HG03159 (cell line): ENCODE results near the gene FSCN2.
"Not testable (repeated sequence)": the region's sequence is repeated elsewhere in the genome, so short reads cannot be mapped to it uniquely, and the experiment has no call there.

Experiments
- ATAC-seq: cut with Tn5 transposase; IDR thresholded peaks from one replicate; pipeline ENCODE4 v1.9.1; 2021; ENCODE audit warnings: mild to moderate bottlenecking, moderate library complexity; ENCODE audit not compliant: unreplicated experiment

FSCN2 gene

DNA sequence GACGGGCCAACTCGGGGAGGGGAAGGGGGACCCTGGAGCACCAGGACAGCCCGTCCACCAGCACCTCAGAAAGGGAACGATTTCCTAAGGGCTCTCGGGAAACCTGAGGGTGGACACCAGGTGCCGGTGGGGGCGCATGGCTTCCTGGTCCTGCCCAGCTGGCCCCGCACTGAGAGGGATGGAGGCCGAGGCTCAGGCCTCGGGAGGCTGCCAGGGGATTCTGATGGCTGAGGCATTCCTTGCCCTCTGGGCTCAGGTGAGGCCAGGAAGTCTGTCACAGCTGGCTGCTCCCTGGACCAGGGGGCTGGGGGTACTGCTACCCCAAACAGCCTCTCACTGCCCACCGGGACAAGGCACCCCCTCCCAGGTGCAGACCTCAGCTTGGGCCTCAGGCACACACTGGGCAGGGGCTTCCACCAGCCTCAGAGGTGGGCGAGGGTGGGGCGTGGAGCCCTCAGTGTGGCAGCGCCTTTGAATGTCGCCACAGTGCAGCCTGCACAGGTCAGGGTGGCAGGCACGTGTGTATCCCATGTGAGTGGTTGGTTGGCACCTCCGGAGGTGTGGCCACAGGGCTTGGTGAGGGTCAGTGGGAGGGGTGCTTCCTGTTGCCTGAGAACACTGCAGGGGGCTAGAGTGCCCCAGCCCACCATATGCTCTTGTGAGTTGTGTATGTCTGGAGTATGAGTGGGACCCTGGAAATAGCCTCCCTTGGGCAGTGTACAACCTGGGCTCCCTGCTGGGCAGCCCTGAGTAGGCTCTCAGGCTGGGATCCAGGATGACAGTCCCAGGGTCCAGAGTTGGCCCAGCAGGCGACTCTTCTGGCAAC is 3.9 kb upstream of the FSCN2 start:
- ATAC-seq: no peak

DNA sequence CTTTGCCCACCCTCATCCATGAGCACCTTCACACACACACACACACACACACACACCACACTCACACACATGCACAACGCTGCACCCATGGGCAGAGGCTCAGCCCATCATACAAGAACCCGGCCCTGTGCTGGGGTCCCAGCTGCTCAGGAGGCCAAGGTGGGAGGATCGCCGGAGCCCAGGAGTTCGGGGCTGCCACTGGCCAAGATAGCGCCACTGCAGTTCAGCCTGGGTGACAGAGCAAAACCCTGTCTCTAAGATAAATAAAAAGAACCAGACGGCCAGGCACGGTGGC is 3.4 kb upstream of the FSCN2 start:
- no peak for ATAC-seq

GRCh38 chr17:81526662-81527571 is 1.3 kb upstream of the FSCN2 start:
- ATAC-seq: no peak

- no peak for ATAC-seq
These were observed 140 bp downstream of the FSCN2 start for GRCh38 chr17:81528384-81528650.

DNA sequence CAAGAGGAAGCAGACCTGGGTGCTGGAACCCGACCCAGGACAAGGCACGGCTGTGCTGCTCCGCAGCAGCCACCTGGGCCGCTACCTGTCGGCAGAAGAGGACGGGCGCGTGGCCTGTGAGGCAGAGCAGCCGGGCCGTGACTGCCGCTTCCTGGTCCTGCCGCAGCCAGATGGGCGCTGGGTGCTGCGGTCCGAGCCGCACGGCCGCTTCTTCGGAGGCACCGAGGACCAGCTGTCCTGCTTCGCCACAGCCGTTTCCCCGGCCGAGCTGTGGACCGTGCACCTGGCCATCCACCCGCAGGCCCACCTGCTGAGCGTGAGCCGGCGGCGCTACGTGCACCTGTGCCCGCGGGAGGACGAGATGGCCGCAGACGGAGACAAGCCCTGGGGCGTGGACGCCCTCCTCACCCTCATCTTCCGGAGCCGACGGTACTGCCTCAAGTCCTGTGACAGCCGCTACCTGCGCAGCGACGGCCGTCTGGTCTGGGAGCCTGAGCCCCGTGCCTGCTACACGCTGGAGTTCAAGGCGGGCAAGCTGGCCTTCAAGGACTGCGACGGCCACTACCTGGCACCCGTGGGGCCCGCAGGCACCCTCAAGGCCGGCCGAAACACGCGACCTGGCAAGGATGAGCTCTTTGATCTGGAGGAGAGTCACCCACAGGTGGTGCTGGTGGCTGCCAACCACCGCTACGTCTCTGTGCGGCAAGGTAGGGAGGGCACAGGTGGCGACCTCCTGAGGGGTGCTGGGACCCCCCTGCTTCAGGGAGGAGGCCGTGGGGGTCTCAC is 667 bp downstream of the FSCN2 start:
- ATAC-seq: no peak

DNA sequence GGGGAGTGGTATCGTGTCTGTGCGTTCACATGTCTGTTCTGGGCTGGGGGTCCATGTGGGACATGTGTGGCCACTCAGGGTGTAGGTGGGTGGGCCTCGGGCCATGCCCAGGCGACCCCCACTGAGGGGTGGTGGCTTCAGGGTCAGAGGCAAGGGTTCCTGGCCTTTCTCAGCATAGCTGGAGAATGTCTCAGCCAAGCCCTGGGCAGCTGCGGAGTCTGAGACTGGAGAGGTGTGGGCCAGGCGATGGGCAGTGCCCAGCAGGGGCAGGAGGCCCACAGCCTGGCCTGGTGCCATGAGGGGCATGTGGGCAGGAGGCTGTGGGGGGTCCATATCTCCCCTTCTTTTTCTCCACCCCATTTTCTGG is 1.2 kb downstream of the FSCN2 start:
- no peak for ATAC-seq

GRCh38 chr17:81531013-81531412 is 2.8 kb downstream of the FSCN2 start:
- ATAC-seq: not testable (repeated sequence)

- not testable (repeated sequence) for ATAC-seq
These were observed 3.8 kb downstream of the FSCN2 start for GRCh38 chr17:81531998-81532404.

- no peak for ATAC-seq
These were observed 4.5 kb downstream of the FSCN2 start for GRCh38 chr17:81532490-81533287.

DNA sequence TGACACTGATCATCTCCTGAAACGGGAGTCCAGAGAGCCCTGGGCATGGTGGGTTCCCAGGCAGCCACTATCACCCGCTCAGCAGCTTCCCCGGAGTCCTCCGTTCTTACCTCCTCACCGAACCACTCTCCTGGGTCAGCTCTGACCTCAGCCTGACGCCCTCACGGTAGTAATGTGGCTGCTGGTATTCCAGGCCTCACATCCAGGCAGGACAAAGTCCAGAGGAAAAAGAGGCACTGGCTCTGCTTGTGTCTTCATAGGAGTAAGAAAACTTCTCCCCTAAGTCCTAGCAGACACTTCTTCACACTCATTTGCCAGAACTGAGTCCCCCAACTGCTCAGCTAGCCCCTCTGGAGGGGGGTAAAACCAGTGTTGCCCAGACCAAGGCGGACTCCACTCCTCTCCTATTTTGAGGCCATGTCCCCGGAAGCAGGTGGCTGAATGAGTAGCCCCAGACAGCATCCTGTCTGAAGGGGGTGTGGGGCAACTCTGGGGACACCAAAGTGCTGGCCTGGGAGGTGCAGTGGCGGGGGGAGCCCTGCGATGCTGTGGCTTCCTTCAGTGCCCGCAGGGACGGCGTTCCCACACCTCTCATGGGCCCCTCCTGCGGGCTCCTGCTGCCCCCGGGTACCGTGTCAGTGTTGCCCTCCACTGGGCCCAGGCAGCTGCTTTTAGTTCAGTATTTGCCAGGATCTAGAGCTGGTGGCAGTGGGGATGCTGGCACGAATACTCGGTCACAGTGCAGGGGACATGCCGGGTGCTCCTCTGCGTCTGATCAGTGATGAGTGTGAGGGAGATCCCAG is 5.4 kb downstream of the FSCN2 start:
- no peak for ATAC-seq

- no peak for ATAC-seq
These were observed 6.2 kb downstream of the FSCN2 start for GRCh38 chr17:81534157-81535006.

GRCh38 chr17:81535007-81535328 is 6.8 kb downstream of the FSCN2 start:
- no peak for ATAC-seq

DNA sequence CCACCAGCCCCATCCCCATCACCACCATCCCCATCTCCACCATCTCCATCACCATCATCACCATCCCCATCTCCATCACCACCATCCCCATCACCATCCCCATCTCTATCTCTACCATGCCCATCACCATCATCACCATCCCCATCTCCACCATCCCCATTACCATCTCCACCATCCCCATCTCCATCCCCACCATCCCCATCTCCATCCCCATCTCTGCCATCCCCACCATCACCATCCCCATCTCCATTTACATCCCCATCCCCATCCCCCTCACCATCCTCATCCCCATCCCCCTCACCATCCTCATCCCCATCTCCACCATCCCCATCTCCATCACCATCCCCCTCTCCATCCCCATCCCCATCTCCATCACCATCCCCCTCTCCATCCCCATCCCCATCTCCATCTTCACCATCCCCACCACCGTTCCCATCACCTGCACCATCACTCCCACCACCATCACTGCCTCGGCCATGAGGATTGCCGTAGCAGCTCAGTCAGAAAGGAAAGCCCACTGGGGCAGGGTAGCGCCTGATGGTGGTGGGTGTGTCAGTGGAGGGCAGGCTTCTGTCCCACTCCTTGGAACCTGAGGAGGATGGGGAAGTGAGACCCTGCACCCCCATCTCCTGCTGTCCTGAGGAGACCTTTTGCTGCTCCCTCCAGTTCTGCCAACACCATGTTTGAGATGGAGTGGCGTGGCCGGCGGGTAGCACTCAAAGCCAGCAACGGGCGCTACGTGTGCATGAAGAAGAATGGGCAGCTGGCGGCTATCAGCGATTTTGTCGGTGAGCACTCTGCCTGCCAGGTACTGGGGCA is 7.5 kb downstream of the FSCN2 start:
- no peak for ATAC-seq

GRCh38 chr17:81536299-81537290 is 8.4 kb downstream of the FSCN2 start:
- ATAC-seq: no peak

DNA sequence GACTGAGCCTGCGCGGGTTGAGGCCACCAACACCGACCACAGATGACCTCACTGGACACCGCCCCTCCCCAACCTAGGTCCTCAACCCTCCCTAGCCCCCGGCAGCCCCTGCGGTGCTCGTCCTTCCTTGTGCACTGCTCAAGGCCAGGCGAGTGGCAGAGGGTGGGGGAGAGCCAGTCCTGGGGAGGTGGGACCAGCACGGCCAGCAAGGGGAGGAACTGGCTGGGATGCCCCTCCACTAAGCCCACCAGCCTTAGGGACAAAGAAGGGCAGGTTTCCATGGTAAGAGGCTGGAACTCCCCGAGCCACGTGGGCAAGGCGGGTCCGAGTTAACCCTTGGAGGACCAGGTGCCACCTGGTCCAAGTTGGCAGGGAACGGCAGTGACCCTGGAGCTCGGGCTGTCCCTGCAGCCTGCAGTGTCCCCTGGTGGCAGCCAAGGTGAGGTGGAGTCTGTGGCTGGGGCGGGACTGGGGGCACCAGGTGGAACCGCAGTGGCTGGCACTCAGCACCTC is 9.2 kb downstream of the FSCN2 start:
- no peak for ATAC-seq

GRCh38 chr17:81537856-81538555 is 9.8 kb downstream of the FSCN2 start:
- ATAC-seq: no peak
